IMR-90 (cell line): Measurements from ENCODE around the gene EXOC4. TPM values are rescaled to one million over a fixed set of nuclear protein-coding genes. Genes with fewer than 3 reads are reported as not detected.

ENCODE experiments used
- ATAC-seq: fragments of 200-7000 bp; cut with Tn5 transposase; 2 replicates; pipeline ENCODE4 v1.9.1; 2020; ENCODE audit warnings: low read depth, mild to moderate bottlenecking, moderate library complexity
- BruUV-seq: library from RNA; stranded (reverse); fragments of 400-500 nt; replicated peaks from 2 replicates; lab custom pipeline; 2021; lab: Mats Ljungman, UMichigan
- CTCF ChIA-PET: fragments of 300-600 bp; formaldehyde crosslinking; extraction: SDS; loops from one replicate; lab custom pipeline; 2021; ENCODE audit warnings: antibody characterized with exemption; lab: Yijun Ruan, JAX
- POLR2A ChIA-PET: fragments of 300-600 bp; sonication (Branson Sonifier 250); formaldehyde crosslinking; loops from one replicate; lab custom pipeline; 2022; ENCODE audit warnings: antibody characterized with exemption; ENCODE audit not compliant: unreplicated experiment; lab: Charles Lee
- DNase-seq: peaks from one replicate; pipeline ENCODE4 v3.0.0; 2013
- H2AFZ ChIP-seq: replicated peaks from 2 replicates; pipeline ENCODE3; 2013; ENCODE audit warnings: low read length, mild to moderate bottlenecking; ENCODE audit not compliant: poor library complexity
- H2AK5ac ChIP-seq: 2 replicates; pipeline ENCODE4 v1.6.1; 2013; ENCODE audit warnings: low read depth, low read length, inconsistent platforms
- H2AK9ac ChIP-seq: replicated peaks from 2 replicates; pipeline ENCODE3; 2013; ENCODE audit warnings: mild to moderate bottlenecking, low read depth, low read length, moderate library complexity; ENCODE audit not compliant: poor library complexity
- H2BK120ac ChIP-seq: 2 replicates; pipeline ENCODE4 v1.6.1; 2013; ENCODE audit warnings: low read depth, low read length, inconsistent platforms
- H2BK15ac ChIP-seq: 3 replicates; pipeline ENCODE4 v1.6.1; 2013; ENCODE audit warnings: low read depth, low read length, inconsistent platforms
- H2BK20ac ChIP-seq: 2 replicates; pipeline ENCODE4 v1.6.1; 2013; ENCODE audit warnings: low read depth, mild to moderate bottlenecking, inconsistent platforms, low read length, moderate library complexity
- H2BK5ac ChIP-seq: 2 replicates; pipeline ENCODE4 v1.6.1; 2013; ENCODE audit warnings: mild to moderate bottlenecking, low read depth, low read length, inconsistent platforms; ENCODE audit not compliant: poor library complexity, severe bottlenecking
- H3K14ac ChIP-seq: replicated peaks from 2 replicates; pipeline ENCODE4 v1.6.1; 2013; ENCODE audit warnings: low read depth, low read length, inconsistent platforms
- H3K18ac ChIP-seq: 2 replicates; pipeline ENCODE4 v1.6.1; 2013; ENCODE audit warnings: low read depth, low read length, control low read depth
- H3K23ac ChIP-seq: 2 replicates; pipeline ENCODE4 v1.6.1; 2013; ENCODE audit warnings: low read depth, low read length, inconsistent platforms
- H3K27ac ChIP-seq: 2 replicates; pipeline ENCODE4 v1.5.1; 2013; ENCODE audit warnings: mild to moderate bottlenecking, control low read depth, low read length; ENCODE audit not compliant: insufficient read depth
- H3K27me3 ChIP-seq: 2 replicates; pipeline ENCODE4 v1.6.1; 2013; ENCODE audit warnings: low read length; ENCODE audit not compliant: control insufficient read depth, insufficient read depth
- H3K36me3 ChIP-seq: 2 replicates; pipeline ENCODE4 v1.6.1; 2013; ENCODE audit warnings: low read length, mixed read lengths; ENCODE audit not compliant: control insufficient read depth, insufficient read depth
- H3K4ac ChIP-seq: 2 replicates; pipeline ENCODE4 v1.6.1; 2013; ENCODE audit warnings: low read depth, low read length, inconsistent platforms
- H3K4me1 ChIP-seq: 2 replicates; pipeline ENCODE4 v1.6.1; 2013; ENCODE audit warnings: low read length, mixed read lengths; ENCODE audit not compliant: control insufficient read depth, insufficient read depth
- H3K4me2 ChIP-seq: 2 replicates; pipeline ENCODE4 v1.6.1; 2013; ENCODE audit warnings: low read depth, mild to moderate bottlenecking, control low read depth, low read length, moderate library complexity
- H3K4me3 ChIP-seq: 2 replicates; pipeline ENCODE4 v1.5.1; 2013; ENCODE audit warnings: low read depth, mild to moderate bottlenecking, control low read depth, low read length, moderate library complexity; ENCODE audit not compliant: insufficient read depth
- H3K56ac ChIP-seq: 2 replicates; pipeline ENCODE4 v1.6.1; 2013; ENCODE audit warnings: low read length, inconsistent platforms; ENCODE audit not compliant: insufficient read depth; ENCODE audit errors: extremely low read depth
- H3K79me1 ChIP-seq, 2 experiments: 2 replicates each; pipeline ENCODE4 v1.6.1; 2013; ENCODE audit warnings: low read length in 2 of 2, inconsistent platforms in 1 of 2, low read depth in 1 of 2
- H3K9ac ChIP-seq: 2 replicates; pipeline ENCODE4 v1.6.1; 2013; ENCODE audit warnings: low read depth, low read length, control low read depth
- H3K9me1 ChIP-seq: 2 replicates; pipeline ENCODE4 v1.6.1; 2013; ENCODE audit warnings: low read length, inconsistent platforms; ENCODE audit not compliant: insufficient read depth
- H3K9me3 ChIP-seq: 2 replicates; pipeline ENCODE4 v1.6.1; 2013; ENCODE audit warnings: low read length; ENCODE audit not compliant: control insufficient read depth, insufficient read depth
- H4K20me1 ChIP-seq: 2 replicates; pipeline ENCODE4 v1.6.1; 2013; ENCODE audit warnings: low read length, inconsistent platforms; ENCODE audit not compliant: insufficient read depth
- H4K5ac ChIP-seq: 2 replicates; pipeline ENCODE4 v1.6.1; 2013; ENCODE audit warnings: mild to moderate bottlenecking, low read depth, low read length, control low read depth
- H4K8ac ChIP-seq, 2 experiments: 2 replicates each; pipeline ENCODE4 v1.6.1; 2013; ENCODE audit warnings: low read depth in 2 of 2, low read length in 2 of 2, control low read depth in 1 of 2, inconsistent platforms in 1 of 2
- H4K91ac ChIP-seq: 2 replicates; pipeline ENCODE4 v1.6.1; 2013; ENCODE audit warnings: low read depth, low read length, inconsistent platforms; ENCODE audit not compliant: insufficient read depth
- BHLHE40 ChIP-seq: fragments of 150-350 bp; IDR thresholded peaks from 2 replicates; pipeline ENCODE4 v1.6.1; 2016; ENCODE audit warnings: mild to moderate bottlenecking, low read depth, low read length
- ELK1 ChIP-seq: fragments of 150-350 bp; IDR thresholded peaks from 2 replicates; pipeline ENCODE4 v1.6.1; 2016; ENCODE audit warnings: low read depth, mild to moderate bottlenecking, low read length, moderate library complexity, borderline replicate concordance
- MAZ ChIP-seq: IDR thresholded peaks from 2 replicates; pipeline ENCODE4 v1.6.1; 2012; ENCODE audit warnings: low read depth, mild to moderate bottlenecking, low read length, improper control_type of control experiment, moderate library complexity, borderline replicate concordance
- POLR2A ChIP-seq: IDR thresholded peaks from 2 replicates; pipeline ENCODE4 v1.6.1; 2012; ENCODE audit warnings: mild to moderate bottlenecking, low read depth, low read length
- RAD21 ChIP-seq: IDR thresholded peaks from 2 replicates; pipeline ENCODE4 v1.6.1; 2012; ENCODE audit warnings: low read length, improper control_type of control experiment
- SMC3 ChIP-seq: fragments of 150-350 bp; IDR thresholded peaks from 2 replicates; pipeline ENCODE4 v1.6.1; 2016; ENCODE audit warnings: low read depth, mild to moderate bottlenecking, antibody characterized with exemption, low read length, moderate library complexity
- WGBS, 2 experiments: methylation state at CpG; one replicate each; pipeline versions ENCODE4 v1.1.5 to v1.1.7; 2013; ENCODE audit warnings: missing lambda C conversion rate in 2 of 2; ENCODE audit not compliant: insufficient read length in 1 of 2; ENCODE audit errors: extremely low coverage in 2 of 2; 5-methylcytosine and 5-hydroxymethylcytosine counted together
- dilution Hi-C: fragments of 300-500 bp; cut with HindIII; formaldehyde crosslinking; loops from one replicate; pipeline ENCODE4 v1.14.3; 2018; ENCODE audit warnings: low sequenced_read_pairs; ENCODE audit not compliant: unreplicated experiment
- in situ Hi-C: fragments of 300-500 bp; cut with MboI; formaldehyde crosslinking; loops from 3 replicates; pipeline ENCODE4 v1.14.3; 2019; ENCODE audit warnings: low sequenced_read_pairs, inconsistent platforms, mixed read lengths
- intact Hi-C: fragments of 100-400 bp; cut with micrococcal nuclease; formaldehyde crosslinking; loops from 2 replicates; pipeline ENCODE4 v1.10.0; 2022
- polyA plus RNA-seq, 3 experiments: library from polyadenylated mRNA; depleted of rRNA; stranded (reverse); fragments of >200 nt; gene quantifications; 2 replicates each; pipeline ENCODE4 v1.2.3, GENCODE V29; 2012; ENCODE audit warnings: low replicate concordance in 1 of 3
- total RNA-seq: library from RNA; depleted of rRNA; stranded (reverse); fragments of >200 nt; gene quantifications from 2 replicates; pipeline ENCODE4 v1.2.3, GENCODE V29; 2012

Gene EXOC4
- total and polyA plus RNA-seq, 2 of the 4 experiments (the other 2 are of a cell fraction), result 25.4 to 94.6 TPM

GRCh38 chr7:133820584-133820983 lies 567.7 kb downstream of the EXOC4 start:
- H3K79me1 ChIP-seq, result no peaks in the 10 kb centered on the region; a peak in 1 of 4 replicates
- H3K56ac ChIP-seq, result no peak overlapping the region
- WGBS, 2 experiments, result no CpG with 5 or more reads among the region's 4 CpGs
- H3K4me2 ChIP-seq, result no peak overlapping the region
- no peak overlapping the region for H3K4ac ChIP-seq
- no peak overlapping the region for H3K27ac ChIP-seq
- H2AK5ac ChIP-seq, result no peak overlapping the region
- H3K18ac ChIP-seq, result no peak overlapping the region
- no peak overlapping the region for H3K14ac ChIP-seq
- DNase-seq, result no peak
- H3K4me3 ChIP-seq, result no peak overlapping the region
- H2BK5ac ChIP-seq, result no peak overlapping the region
- no peaks in the 10 kb centered on the region for H3K27me3 ChIP-seq
- no peak overlapping the region for H2AK9ac ChIP-seq
- TF ChIP-seq RAD21 (no peak), MAZ (no peak), POLR2A (no peak), BHLHE40 (no peak), ELK1 (no peak), SMC3 (no peak)
- CTCF ChIA-PET, result interaction anchor here (0.7 to 1.4 kb wide), 2 partner anchors 13 to 144 kb away, joined by 3 to 6 read pairs; no protein-coding TSS in a partner anchor
- peaks cover 3% of the 10 kb centered on the region; the same call in 1 of the 2 replicates for H3K9me1 ChIP-seq
- no TSS peak for BruUV-seq
- H3K4me1 ChIP-seq, result peaks cover 3% of the 10 kb centered on the region
- no peak overlapping the region for H3K9ac ChIP-seq
- H4K91ac ChIP-seq, result no peak overlapping the region
- H2AFZ ChIP-seq, result no peak overlapping the region
- H3K9me3 ChIP-seq, result no peaks in the 10 kb centered on the region
- in situ Hi-C loops (no loop called here), dilution Hi-C loops (no loop called here), intact Hi-C loops (no loop called here)
- H4K8ac ChIP-seq, result no peak overlapping the region
- H2BK20ac ChIP-seq, result no peak overlapping the region
- H4K5ac ChIP-seq, result no peak overlapping the region
- POLR2A ChIA-PET, result no interaction called here
- no peak overlapping the region for H2BK120ac ChIP-seq
- no peak overlapping the region for H2BK15ac ChIP-seq
- no peaks in the 10 kb centered on the region for H3K36me3 ChIP-seq
- ATAC-seq, result no peak
- H4K20me1 ChIP-seq, result peaks cover 3% of the 10 kb centered on the region; the same call in 1 of the 2 replicates
- H3K23ac ChIP-seq, result no peak overlapping the region
